Measurements from ENCODE around the gene NEK11.

DNA sequence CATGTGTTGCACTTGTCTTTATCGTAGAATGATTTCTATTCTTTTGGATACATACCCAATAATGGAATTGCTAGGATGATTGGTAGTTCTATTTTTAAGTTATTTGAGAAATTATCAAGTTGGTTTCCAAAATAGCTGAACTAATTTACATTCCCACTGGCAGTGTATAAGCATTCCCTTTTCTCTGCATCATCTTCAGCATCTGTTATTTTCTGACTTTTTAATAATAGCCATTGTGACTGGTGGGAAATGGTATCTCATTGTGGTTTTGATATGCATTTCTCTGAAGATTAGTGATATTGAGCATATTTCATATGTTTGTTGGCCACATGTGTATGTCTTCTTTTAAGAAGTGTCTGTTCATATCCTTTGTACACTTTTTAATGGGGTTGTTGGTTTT lies 273.2 kb downstream of the NEK11 start:
- no peak for TF ChIP-seq EZH2 (IDR thresholded peaks at IDR 0.05; ENCODE audit: borderline replicate concordance, low read depth, low read length, poor library complexity, severe bottlenecking)
- TF ChIP-seq, protein P1, sequence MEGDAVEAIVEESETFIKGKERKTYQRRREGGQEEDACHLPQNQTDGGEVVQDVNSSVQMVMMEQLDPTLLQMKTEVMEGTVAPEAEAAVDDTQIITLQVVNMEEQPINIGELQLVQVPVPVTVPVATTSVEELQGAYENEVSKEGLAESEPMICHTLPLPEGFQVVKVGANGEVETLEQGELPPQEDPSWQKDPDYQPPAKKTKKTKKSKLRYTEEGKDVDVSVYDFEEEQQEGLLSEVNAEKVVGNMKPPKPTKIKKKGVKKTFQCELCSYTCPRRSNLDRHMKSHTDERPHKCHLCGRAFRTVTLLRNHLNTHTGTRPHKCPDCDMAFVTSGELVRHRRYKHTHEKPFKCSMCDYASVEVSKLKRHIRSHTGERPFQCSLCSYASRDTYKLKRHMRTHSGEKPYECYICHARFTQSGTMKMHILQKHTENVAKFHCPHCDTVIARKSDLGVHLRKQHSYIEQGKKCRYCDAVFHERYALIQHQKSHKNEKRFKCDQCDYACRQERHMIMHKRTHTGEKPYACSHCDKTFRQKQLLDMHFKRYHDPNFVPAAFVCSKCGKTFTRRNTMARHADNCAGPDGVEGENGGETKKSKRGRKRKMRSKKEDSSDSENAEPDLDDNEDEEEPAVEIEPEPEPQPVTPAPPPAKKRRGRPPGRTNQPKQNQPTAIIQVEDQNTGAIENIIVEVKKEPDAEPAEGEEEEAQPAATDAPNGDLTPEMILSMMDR (conservative IDR thresholded peaks at IDR 0.05; ENCODE audit: low read depth, low read length), result no peak

Measured in A673 (cell line).